Sigmoid colon (tissue), 7 donors: ENCODE data around the gene MPND. TPM values are rescaled to one million over a fixed set of nuclear protein-coding genes. Genes with fewer than 3 reads are reported as not detected.

Experiments
- DNase-seq: peaks from one replicate; pipeline ENCODE4 v3.0.0-alpha.2; 2019
- H3K27ac ChIP-seq, 4 donors: fragments of 200-600 bp; sonication (generic); one replicate each; pipeline ENCODE4 v1.5.1; 2016 to 2019; ENCODE audit warnings: mild to moderate bottlenecking in 1 of 4
- H3K27me3 ChIP-seq, 3 donors: fragments of 200-600 bp; sonication (generic); one replicate each; pipeline ENCODE4 v1.5.1; 2019; ENCODE audit warnings: mild to moderate bottlenecking in 1 of 3
- H3K36me3 ChIP-seq, 4 donors: fragments of 200-600 bp; sonication (generic); one replicate each; pipeline ENCODE4 v1.5.1; 2016 to 2019
- H3K4me1 ChIP-seq, 4 donors: fragments of 200-600 bp; sonication (generic); one replicate each; pipeline ENCODE4 v1.5.1; 2017 to 2019
- H3K4me3 ChIP-seq, 4 donors: fragments of 200-600 bp; sonication (generic); one replicate each; pipeline ENCODE4 v1.5.1; 2017 to 2019; ENCODE audit warnings: mild to moderate bottlenecking in 2 of 4, moderate library complexity in 1 of 4
- H3K9me3 ChIP-seq, 4 donors: fragments of 200-600 bp in 3 of 4; sonication (generic) in 3 of 4; one replicate each; pipeline versions ENCODE4 v1.5.1 to v1.6.1; 2013 to 2019
- CTCF ChIP-seq, 4 experiments: fragments of 450-650 bp in 3 of 4; fragments of 200-600 bp in 1 of 4; IDR thresholded peaks; one replicate each; pipeline ENCODE4 v1.5.1; 2016 to 2019; ENCODE audit warnings: antibody characterized with exemption in 4 of 4, mild to moderate bottlenecking in 3 of 4, moderate library complexity in 2 of 4
- EP300 ChIP-seq, 4 donors: sonication (generic); formaldehyde crosslinking; IDR thresholded peaks; one replicate each; pipeline ENCODE4 v1.6.1; 2017; ENCODE audit warnings: antibody characterized with exemption in 4 of 4
- POLR2A ChIP-seq, 2 donors: fragments of 450-650 bp; IDR thresholded peaks; one replicate each; pipeline ENCODE4 v1.6.1; 2016; ENCODE audit warnings: antibody characterized with exemption in 2 of 2, mild to moderate bottlenecking in 2 of 2, moderate library complexity in 2 of 2
- POLR2AphosphoS5 ChIP-seq, 4 donors: sonication (generic); formaldehyde crosslinking; IDR thresholded peaks; one replicate each; pipeline ENCODE4 v1.6.1; 2017; ENCODE audit warnings: antibody characterized with exemption in 4 of 4
- WGBS, 2 donors: extraction: QIAGEN DNeasy Blood & Tissue Kit; methylation state at CpG; one replicate each; pipeline ENCODE4 v1.1.7; 2013; 5-methylcytosine and 5-hydroxymethylcytosine counted together
- intact Hi-C: fragments of 100-400 bp; cut with DNase I; formaldehyde crosslinking; loops from one replicate; pipeline ENCODE4 v1.15.1; 2023
- polyA plus RNA-seq, 3 donors: library from polyadenylated mRNA; stranded (reverse); fragments of 200-250 nt; gene quantifications; one replicate each; pipeline ENCODE4 v1.2.3, GENCODE V29; 2013
- total RNA-seq, 4 donors: library from RNA; depleted of rRNA; stranded (reverse); fragments of >200 nt; gene quantifications; one replicate each; pipeline ENCODE4 v1.1.0, GENCODE V29; 2016
- donor health status: healthy with polysubstance abuse.
- donor health status: Bipolar disorder and iron deficiency.
- donor health status: healthy.

Gene MPND
- total and polyA plus RNA-seq, 7 donors, result 8.6 to 65.2 (median 13.3) TPM

- no peak for DNase-seq
- Histone ChIP-seq H3K4me3 (no peak overlapping the region), H3K9me3 (no peaks in the 10 kb centered on the region), H3K36me3 (no peaks in the 10 kb centered on the region), H3K27me3 (peaks cover 0 to 20% (median 7%) of the 10 kb centered on the region in 3 donors), H3K27ac (no peak overlapping the region), H3K4me1 (no peaks in the 10 kb centered on the region)
- WGBS, 2 donors, result 81 to 85% methylated on average over 27 of the region's 27 CpGs
- TF ChIP-seq EP300 (IDR thresholded peaks at IDR 0.05) (no peak), POLR2AphosphoS5 (IDR thresholded peaks at IDR 0.05) (no peak)
- intact Hi-C loops, result no loop called here
Measured at GRCh38 chr19:4297901-4298809, 45.2 kb upstream of the MPND start.

GRCh38 chr19:4298810-4299550 lies 44.4 kb upstream of the MPND start:
- no peaks in the 10 kb centered on the region for H3K4me1 ChIP-seq
- H3K9me3 ChIP-seq, result no peaks in the 10 kb centered on the region
- TF ChIP-seq POLR2A (IDR thresholded peaks at IDR 0.05), result no peak
- TF ChIP-seq EP300 (IDR thresholded peaks at IDR 0.05), result no peak
- no peak for TF ChIP-seq POLR2AphosphoS5 (IDR thresholded peaks at IDR 0.05)
- no peak for TF ChIP-seq CTCF (IDR thresholded peaks at IDR 0.05)
- peaks cover 0 to 24% (median 10%) of the 10 kb centered on the region in 3 donors for H3K27me3 ChIP-seq
- no peaks in the 10 kb centered on the region for H3K36me3 ChIP-seq
- H3K27ac ChIP-seq, result no peak overlapping the region
- no peak for DNase-seq
- intact Hi-C loops, result no loop called here
- 83 to 90% methylated on average over 8 of the region's 8 CpGs for WGBS, 2 donors
- H3K4me3 ChIP-seq, result no peak overlapping the region

- H3K27ac ChIP-seq, result no peak overlapping the region
- intact Hi-C loops, result no loop called here
- TF ChIP-seq CTCF (IDR thresholded peaks at IDR 0.05) (no peak), EP300 (IDR thresholded peaks at IDR 0.05) (no peak), POLR2AphosphoS5 (IDR thresholded peaks at IDR 0.05) (no peak)
- no peak overlapping the region for H3K4me3 ChIP-seq
- no peaks in the 10 kb centered on the region for H3K36me3 ChIP-seq
- WGBS, 2 donors, result 89 to 90% methylated on average over 3 of the region's 3 CpGs
- H3K27me3 ChIP-seq, result peaks cover 0 to 33% (median 21%) of the 10 kb centered on the region in 3 donors
- DNase-seq, result no peak
- peaks cover 0 to 10% (median 4%) of the 10 kb centered on the region in 4 donors for H3K4me1 ChIP-seq
- H3K9me3 ChIP-seq, result no peaks in the 10 kb centered on the region
Measured at GRCh38 chr19:4300589-4300988, 42.8 kb upstream of the MPND start.

- Histone ChIP-seq H3K4me1 (peaks cover 0 to 10% (median 4%) of the 10 kb centered on the region in 4 donors), H3K9me3 (no peaks in the 10 kb centered on the region), H3K27ac (no peak overlapping the region), H3K27me3 (peaks cover 0 to 23% (median 23%) of the 10 kb centered on the region in 3 donors), H3K4me3 (no peak overlapping the region), H3K36me3 (no peaks in the 10 kb centered on the region)
- DNase-seq, result no peak
- WGBS, 2 donors, result 48 to 57% methylated on average over 13 of the region's 13 CpGs
- intact Hi-C loops, result no loop called here
- TF ChIP-seq EP300 (IDR thresholded peaks at IDR 0.05), result no peak
- TF ChIP-seq POLR2A (IDR thresholded peaks at IDR 0.05), result no peak
- TF ChIP-seq CTCF (IDR thresholded peaks at IDR 0.05), result no peak
- TF ChIP-seq POLR2AphosphoS5 (IDR thresholded peaks at IDR 0.05), result no peak
Measured at GRCh38 chr19:4301590-4302242, 41.6 kb upstream of the MPND start.
